SKM-1 (cell line): ENCODE data around the gene CDK5R1.

Experiments
- DNase-seq: peaks from one replicate; lab custom pipeline; 2025; ENCODE audit not compliant: unreplicated experiment; lab: John Stamatoyannopoulos, UW

Gene CDK5R1

DNA sequence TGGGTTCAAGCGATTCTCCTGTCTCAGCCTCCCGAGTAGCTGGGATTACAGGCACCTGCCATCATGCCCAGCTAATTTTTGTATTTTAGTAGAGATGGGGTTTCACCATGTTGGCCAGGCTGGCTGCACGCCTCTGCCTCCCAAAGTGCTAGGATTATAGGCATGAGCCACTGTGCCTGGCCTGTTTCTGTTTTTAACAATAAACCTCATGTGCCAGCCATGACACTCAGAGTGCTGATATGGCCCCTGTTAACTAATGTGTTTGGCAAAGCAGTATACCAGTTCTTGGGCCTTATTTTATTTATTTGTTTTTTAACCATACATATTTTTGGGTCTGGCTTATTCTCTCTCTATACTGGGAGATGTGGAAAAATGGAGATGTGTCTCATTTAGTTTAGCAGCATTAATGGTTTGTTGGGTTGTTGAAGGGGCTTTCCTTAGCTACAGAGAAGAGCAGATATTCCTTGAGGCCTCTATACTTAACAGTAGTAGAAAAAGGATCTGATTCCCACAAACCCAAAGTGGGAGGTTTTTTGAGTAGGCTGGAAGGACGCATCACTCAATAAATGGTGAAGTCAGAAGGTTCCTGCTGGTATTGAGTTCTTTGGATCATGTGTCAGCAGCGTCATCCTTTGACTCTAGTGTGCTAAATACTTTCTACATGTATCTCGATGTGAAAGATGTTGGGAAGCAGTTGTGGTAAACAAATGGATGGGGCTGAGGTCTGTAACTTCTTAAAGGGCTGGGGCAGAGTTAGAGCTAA is 16.2 kb upstream of the CDK5R1 start:
- no peak for DNase-seq

GRCh38 chr17:32471652-32472051 is 15.1 kb upstream of the CDK5R1 start:
- DNase-seq: no peak

DNA sequence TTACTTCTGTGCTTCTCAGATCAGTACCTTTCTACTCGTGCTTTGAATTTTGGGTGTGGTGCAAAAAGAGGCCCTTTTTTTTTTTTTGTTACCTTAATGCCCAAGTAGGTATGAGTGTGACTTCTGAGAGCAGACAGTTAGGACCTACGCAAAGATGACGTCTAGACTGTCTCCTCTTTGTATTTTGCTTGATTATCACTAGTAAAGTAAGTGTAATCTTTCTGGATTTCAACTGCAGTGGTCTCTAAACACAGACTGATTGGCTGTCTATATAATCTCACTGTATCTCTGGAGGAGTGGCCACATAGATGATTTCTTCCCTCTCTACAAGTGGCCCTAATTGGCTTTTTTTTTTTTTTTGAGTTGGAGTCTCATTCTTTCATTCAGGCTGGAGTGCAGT is 11.5 kb upstream of the CDK5R1 start:
- no peak for DNase-seq

DNA sequence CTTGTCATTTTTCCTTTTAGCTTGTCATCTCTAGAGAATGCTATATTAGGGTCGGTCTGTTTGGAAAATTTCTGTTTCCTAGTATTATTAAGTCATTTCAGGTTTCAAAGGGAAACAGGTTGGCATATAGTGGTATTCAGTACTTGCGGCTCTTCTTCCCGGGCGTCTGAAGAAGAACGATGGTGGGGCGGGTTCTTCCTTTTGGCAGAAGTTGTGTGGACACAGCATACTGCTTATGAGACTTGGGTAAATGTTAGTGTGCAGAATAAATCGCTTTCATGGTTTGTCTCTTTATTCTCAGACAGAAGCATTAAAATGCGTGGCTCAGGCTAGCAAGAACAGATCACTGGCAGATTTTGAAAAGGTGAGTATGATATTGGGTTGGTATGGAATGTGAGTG is 9.6 kb upstream of the CDK5R1 start:
- DNase-seq: no peak

DNA sequence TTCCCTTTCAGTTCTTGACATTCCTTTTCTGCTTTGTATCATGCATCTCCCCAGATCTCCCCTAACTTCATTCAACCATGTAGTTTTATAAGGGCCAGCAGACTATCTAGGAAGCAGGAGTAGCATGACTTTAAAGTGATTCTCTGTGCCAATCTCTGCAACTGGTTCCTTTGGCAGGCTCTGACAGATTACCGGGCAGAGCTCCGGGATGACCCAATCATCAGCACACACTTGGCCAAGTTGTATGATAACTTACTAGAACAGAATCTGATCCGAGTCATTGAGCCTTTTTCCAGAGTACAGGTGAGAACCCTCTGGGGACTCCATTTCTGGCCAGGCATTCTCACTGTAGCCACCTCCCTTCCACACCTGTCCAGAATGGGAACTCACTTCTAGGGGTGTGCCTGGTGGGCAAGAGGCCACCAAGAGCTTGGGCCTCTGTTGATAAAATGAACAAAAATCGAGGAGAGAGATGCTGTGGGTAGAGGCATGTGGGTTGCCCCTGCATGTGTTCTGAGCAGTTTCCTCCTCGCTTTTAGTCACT is 7.6 kb upstream of the CDK5R1 start:
- DNase-seq: no peak

DNA sequence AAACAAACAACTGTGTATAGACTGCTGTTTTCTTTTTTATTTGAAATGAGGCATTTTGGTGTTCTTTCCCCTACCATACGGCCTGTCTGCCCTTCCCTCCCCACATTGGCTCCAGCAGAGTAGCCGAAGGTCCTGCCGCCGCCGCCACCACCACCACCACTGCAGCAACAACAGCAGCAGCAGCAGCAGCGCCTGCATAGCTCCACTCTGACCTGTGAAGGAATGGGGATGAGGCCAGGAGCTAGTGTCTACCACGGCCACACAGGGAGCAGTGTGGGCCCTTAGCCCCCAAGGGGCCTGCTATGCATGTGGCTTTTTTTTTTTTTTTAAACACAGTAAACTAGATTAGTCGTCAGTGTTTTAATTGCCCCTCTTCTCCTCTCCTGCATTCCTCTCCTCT is 5.6 kb upstream of the CDK5R1 start:
- no peak for DNase-seq

- DNase-seq: no peak
Measured at GRCh38 chr17:32482568-32483320, 4.0 kb upstream of the CDK5R1 start.

DNA sequence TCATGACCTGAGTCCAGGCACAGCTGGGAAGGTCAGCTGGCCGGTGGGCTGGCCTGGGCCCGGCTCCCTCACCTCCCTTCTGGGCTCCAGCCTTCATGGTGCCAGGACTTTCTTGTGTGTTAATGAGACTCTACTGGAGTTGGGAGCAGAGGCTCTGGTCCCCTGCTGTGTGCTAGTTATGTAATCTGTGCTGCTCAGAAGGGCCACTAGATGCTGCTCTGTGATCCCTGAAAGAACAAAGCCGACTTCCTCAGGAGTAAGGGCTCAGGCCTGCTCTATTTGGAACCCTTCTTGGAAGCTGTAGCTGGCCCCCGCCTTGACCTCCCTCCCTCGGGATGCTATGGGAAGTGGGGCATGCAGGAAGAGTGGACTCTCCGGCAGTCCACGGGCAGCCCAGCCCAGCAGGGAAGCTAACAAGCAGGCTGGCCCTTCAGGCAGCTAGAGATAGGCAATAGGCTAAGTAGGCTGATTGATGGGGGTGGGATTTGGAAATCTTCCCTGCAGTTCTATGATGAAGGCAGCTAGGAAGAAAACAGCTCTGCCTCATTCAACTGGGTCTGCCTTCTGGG is 3.3 kb upstream of the CDK5R1 start:
- DNase-seq: peak; percentile 36

DNA sequence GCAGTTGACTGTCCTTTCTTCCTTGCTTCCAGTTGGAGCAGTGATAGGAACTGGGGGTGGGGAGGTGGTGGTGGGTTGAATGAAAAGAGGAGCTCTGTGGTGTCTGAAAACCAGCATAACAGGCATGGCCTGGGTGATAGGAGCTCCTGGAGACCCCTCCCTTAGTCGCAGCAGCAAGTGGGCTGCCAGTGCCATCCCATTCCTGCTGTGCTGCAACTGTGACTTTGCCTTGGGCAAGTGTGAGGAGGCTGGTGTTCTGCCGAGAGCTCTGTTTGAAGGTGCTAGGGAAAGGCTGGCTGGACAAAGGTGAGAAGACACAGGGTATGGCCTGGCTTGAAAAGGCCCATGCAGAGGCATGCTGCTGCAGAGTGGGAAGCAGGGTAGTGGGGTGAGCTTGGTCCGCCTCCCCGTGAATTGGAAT is 2.7 kb upstream of the CDK5R1 start:
- no peak for DNase-seq

DNA sequence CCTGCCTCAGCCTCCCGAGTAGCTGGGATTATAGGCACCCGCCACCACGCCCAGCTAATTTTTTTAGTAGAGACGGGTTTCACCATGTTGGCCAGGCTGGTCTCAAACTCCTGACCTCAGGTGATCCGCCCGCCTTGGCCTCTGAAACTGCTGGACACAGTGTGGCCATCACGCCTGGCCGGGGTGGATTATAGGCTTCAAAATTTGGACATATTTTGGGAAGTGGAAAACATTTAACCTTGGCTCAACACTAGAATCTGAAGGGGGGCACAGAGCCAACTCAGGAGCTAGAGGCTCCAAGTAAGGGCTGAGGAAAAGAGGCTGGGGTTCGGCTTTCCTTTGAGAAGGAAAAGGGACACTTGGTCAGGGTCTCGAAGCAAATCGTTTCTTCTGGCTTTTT is 2.2 kb upstream of the CDK5R1 start:
- no peak for DNase-seq

- DNase-seq: no peak
Measured at GRCh38 chr17:32485261-32486110, 1.3 kb upstream of the CDK5R1 start.

DNA sequence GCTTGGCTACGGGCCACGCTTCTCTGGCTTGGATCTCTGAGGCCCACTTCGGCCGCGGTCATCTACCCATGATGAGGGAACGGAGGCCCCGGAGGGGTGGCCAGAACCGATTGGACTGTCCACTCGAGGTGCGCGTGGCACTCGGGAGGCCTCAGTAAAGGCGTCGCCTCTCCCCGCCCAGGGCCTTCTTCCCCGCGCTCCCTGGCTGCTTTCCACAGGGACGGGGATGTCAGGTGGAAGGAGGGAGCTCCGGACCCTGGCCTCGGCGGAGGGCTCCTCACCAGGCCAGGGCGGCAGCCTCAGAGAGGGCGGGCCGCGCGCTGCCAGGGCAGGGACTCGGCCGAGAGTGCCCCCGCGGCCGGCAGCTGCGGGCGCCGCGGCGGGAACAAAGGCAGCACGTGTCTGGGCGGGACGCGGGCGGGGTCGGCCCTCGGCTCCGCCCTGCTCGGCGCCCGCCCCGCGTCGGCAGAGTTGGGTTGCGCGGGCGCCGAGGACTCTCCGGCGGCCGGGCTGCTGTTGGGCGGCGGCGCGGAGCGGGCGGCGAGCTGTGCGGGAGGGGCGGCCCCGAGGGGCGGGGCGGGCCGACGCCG is 587 bp upstream of the CDK5R1 start:
- DNase-seq: peak; percentile 51

DNA sequence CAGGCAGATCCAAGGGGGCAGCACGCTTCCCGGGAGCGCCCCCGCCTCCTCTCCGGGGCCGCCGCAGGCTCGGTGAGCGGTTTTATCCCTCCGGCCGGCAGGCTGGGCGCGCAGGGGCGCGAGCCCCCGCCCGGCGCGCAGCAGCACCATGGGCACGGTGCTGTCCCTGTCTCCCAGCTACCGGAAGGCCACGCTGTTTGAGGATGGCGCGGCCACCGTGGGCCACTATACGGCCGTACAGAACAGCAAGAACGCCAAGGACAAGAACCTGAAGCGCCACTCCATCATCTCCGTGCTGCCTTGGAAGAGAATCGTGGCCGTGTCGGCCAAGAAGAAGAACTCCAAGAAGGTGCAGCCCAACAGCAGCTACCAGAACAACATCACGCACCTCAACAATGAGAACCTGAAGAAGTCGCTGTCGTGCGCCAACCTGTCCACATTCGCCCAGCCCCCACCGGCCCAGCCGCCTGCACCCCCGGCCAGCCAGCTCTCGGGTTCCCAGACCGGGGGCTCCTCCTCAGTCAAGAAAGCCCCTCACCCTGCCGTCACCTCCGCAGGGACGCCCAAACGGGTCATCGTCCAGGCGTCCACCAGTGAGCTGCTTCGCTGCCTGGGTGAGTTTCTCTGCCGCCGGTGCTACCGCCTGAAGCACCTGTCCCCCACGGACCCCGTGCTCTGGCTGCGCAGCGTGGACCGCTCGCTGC is 832 bp downstream of the CDK5R1 start:
- DNase-seq: no peak

DNA sequence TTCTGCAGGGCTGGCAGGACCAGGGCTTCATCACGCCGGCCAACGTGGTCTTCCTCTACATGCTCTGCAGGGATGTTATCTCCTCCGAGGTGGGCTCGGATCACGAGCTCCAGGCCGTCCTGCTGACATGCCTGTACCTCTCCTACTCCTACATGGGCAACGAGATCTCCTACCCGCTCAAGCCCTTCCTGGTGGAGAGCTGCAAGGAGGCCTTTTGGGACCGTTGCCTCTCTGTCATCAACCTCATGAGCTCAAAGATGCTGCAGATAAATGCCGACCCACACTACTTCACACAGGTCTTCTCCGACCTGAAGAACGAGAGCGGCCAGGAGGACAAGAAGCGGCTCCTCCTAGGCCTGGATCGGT is 1.4 kb downstream of the CDK5R1 start:
- DNase-seq: no peak

GRCh38 chr17:32488604-32489180 is 1.9 kb downstream of the CDK5R1 start:
- no peak for DNase-seq

- DNase-seq: no peak
Measured at GRCh38 chr17:32489320-32490100, 2.7 kb downstream of the CDK5R1 start.

- DNase-seq: no peak
Measured at GRCh38 chr17:32490101-32490482, 3.3 kb downstream of the CDK5R1 start.

- no peak for DNase-seq
Measured at GRCh38 chr17:32491371-32492263, 4.8 kb downstream of the CDK5R1 start.
